ENCODE measurements around the gene SLC7A7. TPM values are rescaled to one million over a fixed set of nuclear protein-coding genes. Genes with fewer than 3 reads are reported as not detected.

The SLC7A7 gene
- total and polyA plus RNA-seq, 2 experiments from 2014 or later = 3.6 to 4.1 TPM

- TF ChIP-seq ZNF462 (CRISPR knock-in tag; IDR thresholded peaks at IDR 0.05) (no peak), EZH2phosphoT487 (IDR thresholded peaks at IDR 0.05; ENCODE audit: unreplicated experiment) (no peak), CREB1 (CRISPR knock-in tag; IDR thresholded peaks at IDR 0.05; ENCODE audit: low read depth) (no peak), NANOG (IDR thresholded peaks at IDR 0.05; ENCODE audit: borderline replicate concordance) (no peak), ETS1 (IDR thresholded peaks at IDR 0.05) (no peak), REST (IDR thresholded peaks at IDR 0.05; ENCODE audit: unreplicated experiment) (no peak)
Observed at GRCh38 chr14:22764382-22764781, 50.9 kb downstream of the SLC7A7 start (continued).
